Measurements from ENCODE around the gene LRRC47.
"Not testable (repeated sequence)": the region's sequence is repeated elsewhere in the genome, so short reads cannot be mapped to it uniquely, and the experiment has no call there.

The LRRC47 gene

DNA sequence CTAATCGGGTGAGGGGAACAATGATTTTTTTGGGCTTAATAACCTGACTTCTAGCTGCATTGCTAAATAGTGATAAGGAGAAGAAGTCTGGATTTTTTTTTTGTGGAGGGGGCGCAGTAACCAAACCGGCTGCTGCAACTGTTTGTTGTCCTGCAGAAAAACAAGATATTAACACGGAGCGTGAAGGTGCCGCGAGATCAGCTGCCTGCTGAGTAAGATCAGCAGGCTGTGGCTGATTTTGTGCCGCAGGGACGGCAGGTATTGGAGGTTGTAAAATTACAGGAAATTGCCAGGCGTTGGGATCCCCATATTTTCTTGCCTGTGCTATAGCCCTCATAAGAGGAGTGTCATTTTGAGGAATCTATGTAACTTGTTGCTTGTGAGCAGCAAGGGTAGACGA is 8.7 kb upstream of the LRRC47 start:
- FAIRE-seq = no peak
- TF ChIP-seq CTCF (IDR thresholded peaks at IDR 0.05; ENCODE audit: insufficient read depth, missing control alignments) = no peak
- DNase-seq (ENCODE audit: insufficient read length, low spot score) = no peak

- DNase-seq (ENCODE audit: insufficient read length, low spot score); FAIRE-seq: not testable (repeated sequence)
Measured at GRCh38 chr1:3804627-3804944, 8.3 kb upstream of the LRRC47 start.

DNA sequence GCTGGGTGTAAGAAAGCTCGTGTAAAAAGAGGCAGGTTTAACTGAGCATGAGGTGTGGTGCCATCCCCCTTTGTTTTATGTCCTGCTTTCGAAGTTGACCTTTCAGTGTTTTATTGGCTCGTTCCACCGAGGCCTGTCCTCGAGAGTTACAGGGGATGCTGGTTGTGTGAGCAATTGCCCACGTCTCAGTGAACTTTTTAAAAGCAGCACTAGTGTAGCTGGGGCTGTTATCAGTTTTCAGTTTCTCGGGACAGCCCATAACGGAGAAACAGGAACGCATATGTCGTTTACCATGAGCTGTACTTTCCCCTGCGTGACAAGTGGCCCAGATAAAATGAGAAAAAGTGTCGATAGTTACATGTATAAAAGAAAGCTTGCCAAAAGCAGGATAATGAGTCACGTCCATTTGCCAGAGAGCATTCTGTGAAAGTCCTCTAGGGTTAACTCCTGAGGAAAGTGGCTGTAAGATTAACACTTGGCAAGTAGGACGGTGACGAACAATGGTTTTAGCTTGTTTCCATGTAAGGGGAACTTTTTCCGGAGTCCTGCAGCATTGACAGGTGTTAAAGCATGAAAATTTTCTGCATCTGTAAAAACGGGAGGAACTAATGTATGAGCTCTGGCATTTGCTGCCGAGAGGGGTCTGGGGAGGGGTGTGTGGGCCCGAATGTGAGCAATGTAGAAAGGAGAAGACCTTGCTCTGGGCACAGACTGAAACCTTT is 7.8 kb upstream of the LRRC47 start:
- FAIRE-seq (no peak), DNase-seq (ENCODE audit: insufficient read length, low spot score) (no peak)
- TF ChIP-seq CTCF (IDR thresholded peaks at IDR 0.05; ENCODE audit: insufficient read depth, missing control alignments) = no peak

DNA sequence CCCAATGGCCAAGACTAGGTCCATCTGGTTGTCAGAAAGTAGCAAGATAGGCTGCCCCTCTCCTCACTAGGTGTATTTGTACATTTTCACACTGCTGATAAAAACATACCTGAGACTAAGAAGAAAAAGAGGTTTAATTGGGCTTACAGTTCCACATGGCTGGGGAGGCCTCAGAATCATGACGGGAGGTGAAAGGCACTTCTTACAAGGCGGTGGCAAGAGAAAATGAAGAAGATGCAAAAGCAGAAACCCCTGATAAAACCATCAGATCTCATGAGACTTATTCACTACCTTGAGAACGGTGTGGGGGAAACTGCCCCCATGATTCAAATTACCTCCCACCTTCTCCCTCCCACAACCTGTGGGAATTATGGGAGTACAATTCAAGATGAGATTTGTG is 4.5 kb upstream of the LRRC47 start:
- DNase-seq (ENCODE audit: insufficient read length, low spot score); FAIRE-seq: not testable (repeated sequence)

DNA sequence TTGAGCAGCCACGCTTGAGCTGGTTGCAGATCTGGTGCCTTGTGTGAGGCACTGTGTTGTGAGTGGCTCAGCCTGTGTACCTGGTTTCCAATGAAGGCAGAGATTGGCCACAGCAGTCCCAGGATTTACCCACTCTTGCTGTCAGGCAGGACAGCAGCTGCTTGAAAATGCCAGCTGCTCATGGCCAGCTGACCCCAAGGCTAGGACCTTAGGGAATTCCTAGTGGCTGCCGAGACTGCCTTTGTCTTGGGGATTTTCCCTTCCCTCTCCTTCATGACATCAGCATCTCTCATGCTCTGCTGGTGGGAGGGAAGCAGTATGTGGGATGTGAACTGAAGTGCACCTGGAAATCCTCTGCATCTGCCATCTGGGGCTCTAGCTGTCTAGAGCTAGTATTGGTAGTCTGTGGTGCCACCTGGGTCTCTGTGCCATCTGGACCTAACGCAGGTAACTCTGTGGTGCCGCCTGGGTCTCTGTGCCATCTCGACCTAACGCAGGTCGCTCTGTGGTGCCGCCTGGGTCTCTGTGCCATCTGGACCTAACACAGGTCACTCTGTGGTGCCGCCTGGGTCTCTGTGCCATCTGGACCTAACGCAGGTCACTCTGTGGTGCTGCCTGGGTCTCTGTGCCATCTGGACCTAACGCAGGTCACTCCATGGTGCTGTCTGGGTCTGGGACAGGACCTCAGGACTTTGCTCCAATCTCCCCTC is 3.8 kb upstream of the LRRC47 start:
- DNase-seq (ENCODE audit: insufficient read length, low spot score) (no peak), FAIRE-seq (no peak)
- no peak for TF ChIP-seq CTCF (IDR thresholded peaks at IDR 0.05; ENCODE audit: insufficient read depth, missing control alignments)

- no peak for FAIRE-seq
- DNase-seq (ENCODE audit: insufficient read length, low spot score) = no peak
- no peak for TF ChIP-seq CTCF (IDR thresholded peaks at IDR 0.05; ENCODE audit: insufficient read depth, missing control alignments)
Measured at GRCh38 chr1:3795453-3796214, 664 bp downstream of the LRRC47 start.

DNA sequence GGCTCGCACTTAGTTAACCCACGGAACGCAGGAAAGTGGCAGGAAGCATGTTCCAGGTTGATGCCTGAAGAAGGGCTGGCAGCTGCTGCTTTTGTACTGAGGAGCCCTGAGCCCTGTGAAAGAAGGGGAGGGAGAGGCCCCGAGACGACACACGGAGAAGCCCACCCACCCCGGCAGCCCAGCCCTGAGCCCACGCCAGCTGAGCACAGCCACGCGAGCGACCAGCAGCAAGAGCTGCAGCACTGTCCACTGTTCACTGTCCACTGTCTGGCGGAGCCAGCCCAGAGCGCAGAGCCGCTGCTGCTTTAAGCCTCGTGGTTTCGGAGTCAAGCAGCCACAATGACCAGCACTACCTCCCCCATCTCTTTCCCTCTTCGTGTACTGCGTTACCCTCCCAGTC is 5.3 kb downstream of the LRRC47 start:
- TF ChIP-seq CTCF (IDR thresholded peaks at IDR 0.05; ENCODE audit: insufficient read depth, missing control alignments) = no peak
- DNase-seq (ENCODE audit: insufficient read length, low spot score) (no peak), FAIRE-seq (no peak)

- DNase-seq (ENCODE audit: insufficient read length, low spot score) (no peak), FAIRE-seq (no peak)
- TF ChIP-seq CTCF (IDR thresholded peaks at IDR 0.05; ENCODE audit: insufficient read depth, missing control alignments) = no peak
Measured at GRCh38 chr1:3790500-3790923, 5.8 kb downstream of the LRRC47 start.

All from D721Med (cell line).